ENCODE results near the gene OXCT2. TPM values are rescaled to one million over a fixed set of nuclear protein-coding genes. Genes with fewer than 3 reads are reported as not detected.
"Not testable (repeated sequence)": the region's sequence is repeated elsewhere in the genome, so short reads cannot be mapped to it uniquely, and the experiment has no call there.

Gene OXCT2
- total RNA-seq, 2 experiments from 2014 or later: 0.49 to 1.5 TPM

GRCh38 chr1:39799770-39800470 is 28.8 kb upstream of the OXCT2 start:
- Mint-ChIP-seq H3K9me3 (ENCODE audit: low read depth) (peaks cover 3% of the 10 kb centered on the region), H3K27ac (peak overlapping the region; percentile 77), H3K4me3 (peak overlapping the region; percentile 32), H3K27me3 (no peaks in the 10 kb centered on the region), H3K36me3 (ENCODE audit: low read depth) (peaks cover 3% of the 10 kb centered on the region), H3K4me1 (peaks cover 15% of the 10 kb centered on the region)
- intact Hi-C loops (cut with DNase I, micrococcal nuclease): loop anchor here (1.0 to 10.0 kb wide), 5 partner anchors 11 to 195 kb away; partner anchors contain the start of gene PPIE (in 1 of the 2)
- ATAC-seq: peak; percentile 64
- peak; percentile 80 for DNase-seq
- POLR2A ChIA-PET: no interaction called here
- CTCF ChIA-PET: interaction anchor here (0.6 to 1.9 kb wide), 21 partner anchors 9 to 240 kb away, joined by 3 to 10 read pairs (median 3); partner anchors contain the start of gene PPIE

GRCh38 chr1:39798859-39799769 is 28.0 kb upstream of the OXCT2 start:
- H3K36me3 Mint-ChIP-seq (ENCODE audit: low read depth); H3K9me3 Mint-ChIP-seq (ENCODE audit: low read depth); POLR2A ChIA-PET; H3K27me3 Mint-ChIP-seq: not testable (repeated sequence)
- H3K4me3 Mint-ChIP-seq: peak overlapping the region; percentile 32
- CTCF ChIA-PET: interaction anchor here (0.6 to 1.9 kb wide), 26 partner anchors 8 to 543 kb away, joined by 3 to 9 read pairs (median 4); partner anchors contain the start of gene PPIE
- peaks cover 15% of the 10 kb centered on the region for H3K4me1 Mint-ChIP-seq
- DNase-seq: peak; percentile 93
- H3K27ac Mint-ChIP-seq: peak overlapping the region; percentile 77
- intact Hi-C loops (cut with DNase I, micrococcal nuclease): loop anchor here (1.0 to 10.0 kb wide), 4 partner anchors 10 to 194 kb away; partner anchors contain the start of gene PPIE (in 1 of the 2)
- peak; percentile 94 for ATAC-seq

- POLR2A ChIA-PET: no interaction called here
- no peaks in the 10 kb centered on the region for H3K36me3 Mint-ChIP-seq (ENCODE audit: low read depth)
- intact Hi-C loops (cut with DNase I, micrococcal nuclease): loop anchor here in 1 of 2 experiments (10.0 kb wide), 1 partner anchor 191 kb away; no protein-coding TSS in a partner anchor
- H3K27me3 Mint-ChIP-seq: peaks cover 13% of the 10 kb centered on the region
- peaks cover 18% of the 10 kb centered on the region for H3K4me1 Mint-ChIP-seq
- H3K9me3 Mint-ChIP-seq (ENCODE audit: low read depth): no peaks in the 10 kb centered on the region
- no peak overlapping the region for H3K27ac Mint-ChIP-seq
- DNase-seq: no peak
- ATAC-seq: no peak
- CTCF ChIA-PET: no interaction called here
- H3K4me3 Mint-ChIP-seq: no peak overlapping the region
These were observed 24.5 kb upstream of the OXCT2 start for GRCh38 chr1:39795651-39796050.

- Mint-ChIP-seq H3K9me3 (ENCODE audit: low read depth) (no peaks in the 10 kb centered on the region), H3K36me3 (ENCODE audit: low read depth) (no peaks in the 10 kb centered on the region), H3K4me3 (no peak overlapping the region), H3K4me1 (peaks cover 10% of the 10 kb centered on the region), H3K27ac (no peak overlapping the region), H3K27me3 (peaks cover 27% of the 10 kb centered on the region)
- intact Hi-C loops (cut with DNase I, micrococcal nuclease): loop anchor here in 1 of 2 experiments (10.0 kb wide), 1 partner anchor 187 kb away; no protein-coding TSS in a partner anchor
- ChIA-PET CTCF (no interaction called here), POLR2A (no interaction called here)
- DNase-seq: no peak
- no peak for ATAC-seq
These were observed 20.7 kb upstream of the OXCT2 start for GRCh38 chr1:39791838-39792237.

- ATAC-seq: no peak
- Mint-ChIP-seq H3K4me1 (peaks cover 7% of the 10 kb centered on the region), H3K9me3 (ENCODE audit: low read depth) (no peaks in the 10 kb centered on the region), H3K36me3 (ENCODE audit: low read depth) (no peaks in the 10 kb centered on the region), H3K4me3 (peak overlapping the region; percentile 66), H3K27me3 (peaks cover 29% of the 10 kb centered on the region), H3K27ac (no peak overlapping the region)
- DNase-seq: no peak
- intact Hi-C loops (cut with DNase I, micrococcal nuclease): loop anchor here (1.0 to 10.0 kb wide), 2 partner anchors 10 to 185 kb away; no protein-coding TSS in a partner anchor
- CTCF ChIA-PET: interaction anchor here (1.1 kb wide), 1 partner anchor 123 kb away, joined by 4 read pairs; no protein-coding TSS in a partner anchor
- POLR2A ChIA-PET: interaction anchor here (0.6 kb wide), 1 partner anchor 54 kb away, joined by 3 read pairs; no protein-coding TSS in a partner anchor
These were observed 18.5 kb upstream of the OXCT2 start for GRCh38 chr1:39789571-39790110.

GRCh38 chr1:39788758-39789570 is 17.8 kb upstream of the OXCT2 start, which contains the start of gene BMP8B:
TSS of gene BMP8B (minus strand) at chr1:39788865. CDS start at chr1:39788485, 380 bp downstream.
- H3K27me3 Mint-ChIP-seq: peaks cover 29% of the 10 kb centered on the region
- peak; percentile 80 for ATAC-seq
- ChIA-PET POLR2A (interaction anchor here (0.6 kb wide), 1 partner anchor 54 kb away, joined by 3 read pairs; no protein-coding TSS in a partner anchor), CTCF (interaction anchor here (1.1 kb wide), 1 partner anchor 122 kb away, joined by 4 read pairs; no protein-coding TSS in a partner anchor)
- peak; percentile 59 for DNase-seq
- peak within 1 kb of the TSS; percentile 66 for H3K4me3 Mint-ChIP-seq
- H3K9me3 Mint-ChIP-seq (ENCODE audit: low read depth): no peaks in the 10 kb centered on the region
- H3K4me1 Mint-ChIP-seq: peaks cover 7% of the 10 kb centered on the region
- H3K27ac Mint-ChIP-seq: no peak within 1 kb of the TSS
- H3K36me3 Mint-ChIP-seq (ENCODE audit: low read depth): no peaks in the 10 kb centered on the region
- intact Hi-C loops (cut with DNase I, micrococcal nuclease): loop anchor here in 1 of 2 experiments (1.0 kb wide), 1 partner anchor 10 kb away; no protein-coding TSS in a partner anchor

GRCh38 chr1:39788426-39788757 is 17.2 kb upstream of the OXCT2 start:
- peak; percentile 18 for DNase-seq
- Mint-ChIP-seq H3K4me3 (no peak overlapping the region), H3K4me1 (peaks cover 7% of the 10 kb centered on the region), H3K27me3 (peaks cover 29% of the 10 kb centered on the region), H3K27ac (no peak overlapping the region), H3K36me3 (ENCODE audit: low read depth) (no peaks in the 10 kb centered on the region), H3K9me3 (ENCODE audit: low read depth) (no peaks in the 10 kb centered on the region)
- POLR2A ChIA-PET: no interaction called here
- CTCF ChIA-PET: no interaction called here
- intact Hi-C loops (cut with DNase I, micrococcal nuclease): no loop called here
- peak; percentile 35 for ATAC-seq

- POLR2A ChIA-PET; H3K4me1 Mint-ChIP-seq; H3K27ac Mint-ChIP-seq; H3K9me3 Mint-ChIP-seq (ENCODE audit: low read depth); H3K36me3 Mint-ChIP-seq (ENCODE audit: low read depth); DNase-seq; CTCF ChIA-PET; intact Hi-C loops (cut with DNase I, micrococcal nuclease); H3K4me3 Mint-ChIP-seq; ATAC-seq: not testable (repeated sequence)
- H3K27me3 Mint-ChIP-seq: peaks cover 28% of the 10 kb centered on the region
These were observed 16.8 kb upstream of the OXCT2 start for GRCh38 chr1:39787964-39788363.

- intact Hi-C loops (cut with DNase I, micrococcal nuclease): no loop called here
- Mint-ChIP-seq H3K27ac (no peak overlapping the region), H3K36me3 (ENCODE audit: low read depth) (no peaks in the 10 kb centered on the region), H3K4me1 (peaks cover 4% of the 10 kb centered on the region), H3K4me3 (peak overlapping the region; percentile 21), H3K9me3 (ENCODE audit: low read depth) (no peaks in the 10 kb centered on the region), H3K27me3 (peaks cover 23% of the 10 kb centered on the region)
- ATAC-seq: no peak
- no peak for DNase-seq
- ChIA-PET CTCF (no interaction called here), POLR2A (no interaction called here)
These were observed 16.3 kb upstream of the OXCT2 start for GRCh38 chr1:39787468-39787867.

- peak overlapping the region; percentile 21 for H3K4me3 Mint-ChIP-seq
- intact Hi-C loops (cut with DNase I, micrococcal nuclease); H3K4me1 Mint-ChIP-seq: not testable (repeated sequence)
These were observed 15.9 kb upstream of the OXCT2 start for GRCh38 chr1:39787108-39787375.

More at GRCh38 chr1:39787108-39787375, 15.9 kb upstream of the OXCT2 start:
- H3K9me3 Mint-ChIP-seq (ENCODE audit: low read depth); ATAC-seq; DNase-seq; POLR2A ChIA-PET; H3K36me3 Mint-ChIP-seq (ENCODE audit: low read depth); H3K27ac Mint-ChIP-seq: not testable (repeated sequence)
- peaks cover 22% of the 10 kb centered on the region for H3K27me3 Mint-ChIP-seq
- CTCF ChIA-PET: interaction anchor here (0.9 kb wide), 1 partner anchor 12 kb away, joined by 4 read pairs; no protein-coding TSS in a partner anchor
